GM12801 (cell line): ENCODE results near the gene VSTM2L.

Experiments used
- TF ChIP-seq, protein P1 (sequence below): IDR thresholded peaks from one replicate; pipeline ENCODE4 v1.5.1; 2011; ENCODE audit warnings: control low read depth; ENCODE audit not compliant: insufficient read length; ENCODE audit errors: extremely low read depth

Gene VSTM2L

DNA sequence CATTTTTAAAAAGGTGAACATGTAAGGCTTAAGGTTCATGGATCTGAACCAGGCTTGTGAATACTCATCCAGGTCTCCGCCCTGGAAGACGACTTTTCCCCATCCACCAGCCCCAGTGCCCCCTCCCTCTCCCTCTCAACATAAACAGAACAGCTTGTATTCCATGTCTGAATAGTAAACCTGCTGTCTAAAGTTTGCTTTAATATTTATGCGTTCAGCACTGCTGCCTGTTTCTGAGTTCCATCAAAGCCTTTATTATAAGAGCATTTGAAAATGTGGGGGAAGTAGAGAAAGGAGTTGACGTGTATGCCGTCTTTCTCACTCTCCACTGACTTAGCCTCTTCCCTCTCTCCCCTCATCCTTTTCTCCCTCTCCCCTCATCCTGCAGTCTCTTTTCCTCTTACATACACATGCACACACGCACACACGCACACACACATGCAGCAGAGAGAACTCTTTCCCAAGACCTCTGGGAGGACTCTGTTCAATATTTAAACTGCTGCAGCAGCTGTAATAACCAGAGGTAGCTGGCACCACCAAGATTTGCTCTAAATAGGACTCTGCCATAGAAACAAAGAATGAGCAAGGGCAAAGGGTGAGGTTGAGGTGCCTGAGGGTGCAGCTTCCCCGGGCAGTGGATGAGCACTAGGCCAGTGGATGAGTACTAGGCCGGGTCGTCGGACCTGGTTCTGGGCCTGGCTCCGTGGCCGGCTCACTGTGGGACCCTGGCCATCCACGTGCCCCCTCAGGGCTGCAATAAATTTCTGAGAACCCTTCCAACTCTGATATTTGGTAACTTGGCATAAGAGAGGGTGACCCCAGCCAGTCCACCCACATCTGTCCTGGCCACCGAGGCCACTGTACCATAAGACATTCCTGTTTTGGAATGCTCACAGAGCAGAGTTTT lies 35.4 kb upstream of the VSTM2L start:
- TF ChIP-seq, protein P1, sequence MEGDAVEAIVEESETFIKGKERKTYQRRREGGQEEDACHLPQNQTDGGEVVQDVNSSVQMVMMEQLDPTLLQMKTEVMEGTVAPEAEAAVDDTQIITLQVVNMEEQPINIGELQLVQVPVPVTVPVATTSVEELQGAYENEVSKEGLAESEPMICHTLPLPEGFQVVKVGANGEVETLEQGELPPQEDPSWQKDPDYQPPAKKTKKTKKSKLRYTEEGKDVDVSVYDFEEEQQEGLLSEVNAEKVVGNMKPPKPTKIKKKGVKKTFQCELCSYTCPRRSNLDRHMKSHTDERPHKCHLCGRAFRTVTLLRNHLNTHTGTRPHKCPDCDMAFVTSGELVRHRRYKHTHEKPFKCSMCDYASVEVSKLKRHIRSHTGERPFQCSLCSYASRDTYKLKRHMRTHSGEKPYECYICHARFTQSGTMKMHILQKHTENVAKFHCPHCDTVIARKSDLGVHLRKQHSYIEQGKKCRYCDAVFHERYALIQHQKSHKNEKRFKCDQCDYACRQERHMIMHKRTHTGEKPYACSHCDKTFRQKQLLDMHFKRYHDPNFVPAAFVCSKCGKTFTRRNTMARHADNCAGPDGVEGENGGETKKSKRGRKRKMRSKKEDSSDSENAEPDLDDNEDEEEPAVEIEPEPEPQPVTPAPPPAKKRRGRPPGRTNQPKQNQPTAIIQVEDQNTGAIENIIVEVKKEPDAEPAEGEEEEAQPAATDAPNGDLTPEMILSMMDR = no peak

DNA sequence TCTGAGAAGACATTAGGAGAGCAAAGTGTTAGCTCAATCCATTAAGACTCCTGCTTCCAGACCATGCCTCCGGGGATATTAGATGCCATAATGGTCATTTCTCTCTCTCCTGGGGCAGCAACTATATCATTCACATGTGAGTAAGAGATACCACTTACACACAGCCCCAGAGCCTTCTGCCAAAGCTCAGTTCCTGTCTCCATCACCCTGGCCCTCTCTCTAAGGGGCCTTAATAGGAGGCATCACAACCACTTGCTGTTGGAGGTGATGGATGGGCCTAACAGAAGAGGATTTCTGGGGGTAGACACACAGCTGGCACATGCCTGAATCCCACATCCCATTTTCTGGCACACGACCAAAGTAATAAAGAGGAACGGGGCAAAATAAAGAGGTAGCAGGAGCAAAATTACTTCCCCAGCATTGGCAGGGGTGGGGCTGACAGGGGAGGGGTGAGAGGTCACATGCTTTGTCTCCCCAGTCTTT lies 34.0 kb upstream of the VSTM2L start:
- TF ChIP-seq, protein P1 = no peak

DNA sequence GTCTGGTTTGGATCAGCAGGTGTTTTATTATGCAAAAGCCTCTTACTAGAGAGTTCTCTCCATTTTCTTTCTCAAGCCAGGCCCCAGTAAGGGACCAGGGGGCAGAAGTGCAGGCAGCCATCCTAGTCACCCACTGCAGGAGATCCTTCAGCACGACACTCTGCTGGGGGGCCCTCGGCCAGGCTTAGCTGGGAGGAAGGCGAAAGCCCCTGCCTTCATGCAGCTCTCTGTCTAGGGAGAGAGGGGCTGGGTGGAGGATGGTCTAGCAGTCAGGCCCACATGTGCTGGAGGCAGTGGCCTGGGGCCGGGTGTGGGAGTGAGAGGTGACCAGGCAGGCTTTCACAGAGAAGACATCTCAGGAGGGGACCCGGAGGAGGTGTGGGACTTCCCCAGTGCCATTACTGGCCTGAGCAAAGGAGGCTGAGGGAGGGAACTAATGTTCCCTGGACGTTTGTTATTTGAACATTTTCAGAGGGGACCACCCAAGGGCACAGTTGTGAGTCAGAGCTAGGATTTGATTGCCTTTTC lies 33.5 kb upstream of the VSTM2L start:
- TF ChIP-seq, protein P1 = no peak

DNA sequence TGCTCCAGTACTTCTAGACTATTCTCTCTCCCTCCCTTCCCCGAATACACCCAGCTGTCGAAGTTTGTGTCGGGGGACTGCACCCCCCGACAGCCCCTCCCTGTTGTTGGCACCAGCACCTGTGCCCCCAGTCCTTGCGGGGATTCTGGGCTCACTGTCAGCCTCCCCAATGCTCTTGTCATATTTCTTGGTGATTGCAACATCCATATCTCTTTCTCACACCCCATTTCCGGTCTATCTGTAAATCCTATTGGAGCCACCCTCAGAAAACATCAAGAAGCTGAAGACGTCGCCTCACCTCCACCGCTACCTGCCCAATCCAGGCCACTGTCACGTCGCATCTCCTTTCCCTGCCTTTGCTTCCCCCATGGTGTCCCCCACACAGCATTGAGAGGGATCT lies 32.6 kb upstream of the VSTM2L start:
- TF ChIP-seq, protein P1 = no peak

DNA sequence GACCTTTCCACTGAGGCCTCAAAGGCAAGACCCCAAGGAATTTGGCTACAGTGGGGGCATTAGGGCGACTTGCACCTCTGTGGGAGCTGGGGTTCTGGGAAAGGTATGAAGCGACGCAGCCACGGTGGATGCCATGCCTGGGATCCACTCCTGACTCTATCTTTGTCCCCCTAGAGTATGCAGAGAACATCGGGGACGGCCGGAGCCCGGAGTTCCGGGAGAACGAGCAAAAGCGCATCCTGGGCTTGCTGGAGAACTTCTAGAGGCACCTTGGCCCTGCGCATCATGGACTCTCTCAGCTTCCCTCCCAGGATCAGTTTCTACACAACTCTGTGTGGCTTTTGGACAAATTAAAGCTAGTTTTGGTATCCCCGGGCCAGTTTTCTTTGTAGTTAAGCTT lies 31.2 kb upstream of the VSTM2L start:
- TF ChIP-seq, protein P1 = no peak

DNA sequence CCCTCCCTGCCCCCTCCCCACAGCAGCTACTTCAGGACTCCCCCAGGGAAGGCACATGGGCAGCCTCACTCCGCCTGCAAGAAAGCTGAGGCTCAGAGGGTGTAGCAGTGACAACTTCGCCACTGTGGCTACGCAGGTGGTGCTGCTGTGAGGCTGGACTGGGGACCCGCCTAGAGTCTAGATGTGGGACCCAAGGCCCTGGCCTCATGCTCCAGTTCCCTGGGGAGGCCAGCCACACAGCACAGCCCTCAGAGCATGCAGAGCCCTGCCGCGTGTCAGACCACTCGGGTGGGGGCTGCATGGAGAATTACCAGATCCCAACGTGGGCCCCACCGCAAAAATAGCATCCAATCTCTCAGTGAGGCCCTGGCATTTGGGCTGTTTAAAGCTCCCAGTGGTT lies 30.8 kb upstream of the VSTM2L start:
- TF ChIP-seq, protein P1 = no peak

DNA sequence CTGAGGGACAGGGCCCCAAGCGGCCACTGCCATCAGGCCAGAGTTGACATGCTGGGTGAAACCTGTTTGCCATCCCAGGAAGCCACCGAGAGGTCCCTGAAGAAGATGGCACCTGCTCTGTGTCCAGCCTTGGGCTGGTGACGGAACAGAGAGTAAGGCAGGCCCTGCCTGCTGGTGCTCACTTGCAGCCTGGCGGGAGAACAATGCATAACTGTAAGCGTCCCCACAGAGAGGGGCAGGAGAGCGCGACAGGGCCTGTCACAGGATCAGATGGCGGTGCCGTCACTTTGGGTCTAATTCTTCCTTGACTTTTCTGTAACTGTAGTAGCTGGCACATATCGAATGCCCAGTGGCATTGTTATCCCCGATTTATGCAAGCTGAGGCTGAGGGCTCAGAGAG lies 29.0 kb upstream of the VSTM2L start:
- TF ChIP-seq, protein P1 = no peak
